ENCODE results near the gene FBN1.

The FBN1 gene

DNA sequence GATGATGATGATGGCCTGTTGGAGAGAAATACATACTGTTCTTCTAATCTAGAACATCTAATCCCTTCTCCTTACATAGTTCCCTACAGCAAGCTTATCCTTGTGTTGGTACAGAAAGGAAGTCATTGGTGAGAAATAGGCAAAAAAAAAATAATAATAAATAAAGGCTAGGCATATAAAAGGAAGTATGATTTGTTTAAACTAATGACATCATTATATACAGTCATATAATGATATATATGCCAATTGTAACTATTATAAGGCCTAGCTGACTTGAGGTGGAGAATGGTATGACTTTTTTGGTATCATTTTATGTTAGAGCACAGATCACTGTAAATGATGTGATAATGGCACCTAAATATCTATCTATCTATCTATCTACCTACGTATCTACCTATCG, 171.8 kb downstream of the FBN1 start:
- Histone ChIP-seq H3K4me1 (no peaks in the 10 kb centered on the region), H3K9ac (no peak overlapping the region)

DNA sequence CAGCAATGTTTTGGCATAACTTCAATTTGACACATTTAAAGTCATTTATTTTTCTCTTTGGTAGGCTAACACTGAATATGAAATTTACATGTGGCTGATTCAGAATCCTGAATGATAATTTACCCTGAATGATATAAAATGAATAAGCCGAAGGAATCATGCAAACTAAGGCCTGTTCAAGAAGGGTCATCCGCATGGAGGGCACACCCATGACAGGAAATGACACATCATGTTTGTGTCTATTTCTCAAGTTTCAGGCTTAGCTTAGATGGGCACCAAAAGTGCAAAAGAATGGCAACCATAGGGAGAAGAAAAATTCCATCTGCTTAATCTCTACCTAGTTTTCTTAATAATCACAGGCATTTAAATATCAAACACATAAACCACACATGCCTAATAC, 172.8 kb downstream of the FBN1 start:
- TF ChIP-seq, protein P1, sequence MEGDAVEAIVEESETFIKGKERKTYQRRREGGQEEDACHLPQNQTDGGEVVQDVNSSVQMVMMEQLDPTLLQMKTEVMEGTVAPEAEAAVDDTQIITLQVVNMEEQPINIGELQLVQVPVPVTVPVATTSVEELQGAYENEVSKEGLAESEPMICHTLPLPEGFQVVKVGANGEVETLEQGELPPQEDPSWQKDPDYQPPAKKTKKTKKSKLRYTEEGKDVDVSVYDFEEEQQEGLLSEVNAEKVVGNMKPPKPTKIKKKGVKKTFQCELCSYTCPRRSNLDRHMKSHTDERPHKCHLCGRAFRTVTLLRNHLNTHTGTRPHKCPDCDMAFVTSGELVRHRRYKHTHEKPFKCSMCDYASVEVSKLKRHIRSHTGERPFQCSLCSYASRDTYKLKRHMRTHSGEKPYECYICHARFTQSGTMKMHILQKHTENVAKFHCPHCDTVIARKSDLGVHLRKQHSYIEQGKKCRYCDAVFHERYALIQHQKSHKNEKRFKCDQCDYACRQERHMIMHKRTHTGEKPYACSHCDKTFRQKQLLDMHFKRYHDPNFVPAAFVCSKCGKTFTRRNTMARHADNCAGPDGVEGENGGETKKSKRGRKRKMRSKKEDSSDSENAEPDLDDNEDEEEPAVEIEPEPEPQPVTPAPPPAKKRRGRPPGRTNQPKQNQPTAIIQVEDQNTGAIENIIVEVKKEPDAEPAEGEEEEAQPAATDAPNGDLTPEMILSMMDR (IDR thresholded peaks at IDR 0.05), result no peak
- no peak overlapping the region for H2AFZ ChIP-seq
- H3K27ac ChIP-seq, result no peak overlapping the region
- no peaks in the 10 kb centered on the region for H3K36me3 ChIP-seq (ENCODE audit: control insufficient read depth, insufficient read depth, low read length)
- no peaks in the 10 kb centered on the region for H3K9me3 ChIP-seq (ENCODE audit: control insufficient read depth, low read length)
- no peaks in the 10 kb centered on the region for H3K4me1 ChIP-seq
- no peak overlapping the region for H3K4me3 ChIP-seq (ENCODE audit: low read depth, low read length)
- no peaks in the 10 kb centered on the region for H3K79me2 ChIP-seq
- H3K9ac ChIP-seq, result no peak overlapping the region
- H3K4me2 ChIP-seq (ENCODE audit: low read length), result no peak overlapping the region
- no peaks in the 10 kb centered on the region for H3K27me3 ChIP-seq (ENCODE audit: control insufficient read depth, insufficient read depth, low read length)

More for the DNA sequence above, 171.8 kb downstream of the FBN1 start:
- TF ChIP-seq, protein P1 (IDR thresholded peaks at IDR 0.05), result no peak
- H3K79me2 ChIP-seq, result no peaks in the 10 kb centered on the region
- H3K4me2 ChIP-seq (ENCODE audit: low read length), result no peak overlapping the region
- no peaks in the 10 kb centered on the region for H3K9me3 ChIP-seq (ENCODE audit: control insufficient read depth, low read length)
- H3K27ac ChIP-seq, result no peak overlapping the region
- H2AFZ ChIP-seq, result no peak overlapping the region
- H3K27me3 ChIP-seq (ENCODE audit: control insufficient read depth, insufficient read depth, low read length), result no peaks in the 10 kb centered on the region
- no peaks in the 10 kb centered on the region for H3K36me3 ChIP-seq (ENCODE audit: control insufficient read depth, insufficient read depth, low read length)
- H3K4me3 ChIP-seq (ENCODE audit: low read depth, low read length), result no peak overlapping the region

DNA sequence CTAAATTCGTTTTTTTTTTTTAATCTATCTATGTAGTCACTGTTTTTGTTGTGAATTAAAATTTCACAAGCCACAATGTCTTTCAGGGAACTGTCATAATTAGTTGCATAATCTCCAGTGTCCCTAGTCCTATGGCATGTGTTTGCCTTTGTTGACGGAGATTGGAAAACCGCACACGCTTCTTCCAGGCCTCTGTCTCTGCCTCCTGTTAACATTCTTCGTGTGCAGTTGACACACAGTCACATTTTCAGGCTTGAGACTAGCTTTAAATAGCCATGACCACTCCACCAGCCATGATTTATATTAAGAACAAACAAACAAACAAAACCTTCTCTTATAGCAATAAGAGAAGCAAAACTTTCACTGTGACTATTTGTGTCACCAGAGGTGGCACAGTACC, 174.4 kb downstream of the FBN1 start:
- H3K4me3 ChIP-seq (ENCODE audit: low read depth, low read length), result no peak overlapping the region

DNA sequence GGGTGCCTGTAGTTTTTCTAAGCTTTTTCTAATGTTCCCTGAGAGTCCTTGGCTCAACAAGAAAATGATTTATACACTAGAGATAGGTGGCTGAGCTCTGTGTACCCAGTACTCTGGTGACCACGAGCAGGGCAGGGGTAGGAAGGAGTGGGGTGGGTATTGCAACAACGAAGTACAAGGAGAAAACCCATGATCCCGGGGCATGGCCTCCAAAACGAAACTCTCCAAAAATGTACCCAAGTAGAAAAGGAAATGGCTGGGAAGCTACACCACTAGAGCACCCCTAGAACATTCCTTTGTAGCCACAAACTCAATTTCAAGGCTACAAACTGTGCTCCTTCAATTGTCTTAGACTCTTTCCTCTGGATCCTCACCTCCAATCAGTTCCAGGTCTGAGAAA, 175.4 kb downstream of the FBN1 start:
- Histone ChIP-seq H3K36me3 (ENCODE audit: control insufficient read depth, insufficient read depth, low read length) (no peaks in the 10 kb centered on the region), H3K4me2 (ENCODE audit: low read length) (no peak overlapping the region), H3K9ac (no peak overlapping the region), H3K9me3 (ENCODE audit: control insufficient read depth, low read length) (no peaks in the 10 kb centered on the region), H3K27me3 (ENCODE audit: control insufficient read depth, insufficient read depth, low read length) (no peaks in the 10 kb centered on the region), H3K27ac (no peak overlapping the region), H3K4me3 (ENCODE audit: low read depth, low read length) (no peak overlapping the region), H3K4me1 (no peaks in the 10 kb centered on the region), H2AFZ (no peak overlapping the region), H3K79me2 (no peaks in the 10 kb centered on the region)
- TF ChIP-seq, protein P1 (IDR thresholded peaks at IDR 0.05), result no peak

More for the DNA sequence above, 174.4 kb downstream of the FBN1 start:
- H3K4me2 ChIP-seq (ENCODE audit: low read length), result no peak overlapping the region
- no peaks in the 10 kb centered on the region for H3K9me3 ChIP-seq (ENCODE audit: control insufficient read depth, low read length)
- no peaks in the 10 kb centered on the region for H3K36me3 ChIP-seq (ENCODE audit: control insufficient read depth, insufficient read depth, low read length)
- H3K27ac ChIP-seq, result no peak overlapping the region
- H3K9ac ChIP-seq, result no peak overlapping the region
- no peaks in the 10 kb centered on the region for H3K27me3 ChIP-seq (ENCODE audit: control insufficient read depth, insufficient read depth, low read length)
- no peaks in the 10 kb centered on the region for H3K79me2 ChIP-seq
- no peak overlapping the region for H2AFZ ChIP-seq
- TF ChIP-seq, protein P1 (IDR thresholded peaks at IDR 0.05), result no peak
- no peaks in the 10 kb centered on the region for H3K4me1 ChIP-seq

DNA sequence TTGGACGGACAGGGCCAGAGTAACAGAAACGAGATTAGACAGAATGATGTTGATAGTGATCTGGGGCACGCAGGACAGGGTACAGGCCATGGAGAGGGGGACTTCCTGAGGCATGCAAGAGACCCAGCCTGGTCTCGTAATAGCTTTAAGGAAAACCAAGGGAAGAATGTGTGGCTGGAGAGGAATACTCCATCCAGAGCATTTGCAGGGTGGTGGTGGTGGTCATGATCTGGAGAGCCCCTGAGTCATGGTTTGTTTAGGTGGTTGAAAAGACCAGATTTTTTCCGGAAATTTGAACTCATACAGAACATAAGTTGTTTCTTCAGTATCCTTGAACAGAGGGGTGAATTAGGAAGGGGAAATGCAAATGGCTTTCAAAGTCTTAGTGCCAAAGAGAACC, 175.8 kb downstream of the FBN1 start:
- Histone ChIP-seq H2AFZ (no peak overlapping the region), H3K79me2 (no peaks in the 10 kb centered on the region), H3K9ac (no peak overlapping the region), H3K4me2 (ENCODE audit: low read length) (no peak overlapping the region), H3K27me3 (ENCODE audit: control insufficient read depth, insufficient read depth, low read length) (no peaks in the 10 kb centered on the region), H3K9me3 (ENCODE audit: control insufficient read depth, low read length) (no peaks in the 10 kb centered on the region), H3K27ac (no peak overlapping the region), H3K4me3 (ENCODE audit: low read depth, low read length) (no peak overlapping the region), H3K4me1 (no peaks in the 10 kb centered on the region), H3K36me3 (ENCODE audit: control insufficient read depth, insufficient read depth, low read length) (no peaks in the 10 kb centered on the region)
- TF ChIP-seq, protein P1 (IDR thresholded peaks at IDR 0.05), result no peak

Measured in parathyroid adenoma (tissue), 2 donors.